H1 (cell line): Measurements from ENCODE around the gene TLR8. TPM values are rescaled to one million over a fixed set of nuclear protein-coding genes. Genes with fewer than 3 reads are reported as not detected.

ENCODE experiments used
- CTCF ChIA-PET: fragments of 300-600 bp; sonication (Branson Sonifier 250); formaldehyde crosslinking; loops from one replicate; lab custom pipeline; 2021; ENCODE audit not compliant: partially characterized antibody; lab: Charles Lee
- POLR2A ChIA-PET: fragments of 300-600 bp; sonication (Branson Sonifier 250); formaldehyde crosslinking; loops from one replicate; lab custom pipeline; 2021; ENCODE audit warnings: inconsistent platforms; ENCODE audit not compliant: partially characterized antibody; lab: Charles Lee
- DNase-seq, 2 experiments: peaks; one replicate each; pipeline versions ENCODE4 v3.0.0 to v3.0.0-alpha.2; 2010 to 2022; ENCODE audit warnings: low spot score in 2 of 2, low read depth in 1 of 2, mixed read lengths in 1 of 2
- FAIRE-seq: peaks from 2 replicates; lab custom pipeline; 2011; peaks lifted over from hg19 to GRCh38; lab: Jason Lieb, UNC
- H2AFZ ChIP-seq: 2 replicates; pipeline ENCODE4 v1.8.1; 2012; ENCODE audit warnings: low read length, inconsistent platforms
- H2AK5ac ChIP-seq: 2 replicates; pipeline ENCODE4 v1.6.1; 2013; ENCODE audit warnings: low read depth, low read length
- H2BK120ac ChIP-seq: replicated peaks from 2 replicates; pipeline ENCODE3; 2013; ENCODE audit warnings: low read depth, low read length, inconsistent platforms
- H2BK12ac ChIP-seq: 2 replicates; pipeline ENCODE4 v1.6.1; 2013; ENCODE audit warnings: low read depth, low read length
- H2BK15ac ChIP-seq: 2 replicates; pipeline ENCODE4 v1.6.1; 2013; ENCODE audit warnings: low read length
- H2BK20ac ChIP-seq: 2 replicates; pipeline ENCODE4 v1.6.1; 2013; ENCODE audit warnings: low read length
- H2BK5ac ChIP-seq: 2 replicates; pipeline ENCODE4 v1.6.1; 2013; ENCODE audit warnings: low read depth, low read length
- H3K14ac ChIP-seq: 2 replicates; pipeline ENCODE4 v1.6.1; 2013; ENCODE audit warnings: inconsistent platforms; ENCODE audit not compliant: insufficient read length
- H3K18ac ChIP-seq: 2 replicates; pipeline ENCODE4 v1.6.1; 2013; ENCODE audit warnings: low read length; ENCODE audit errors: extremely low read depth
- H3K23ac ChIP-seq: 2 replicates; pipeline ENCODE4 v1.6.1; 2013; ENCODE audit warnings: inconsistent platforms; ENCODE audit not compliant: insufficient read length
- H3K23me2 ChIP-seq: 2 replicates; pipeline ENCODE4 v1.6.1; 2013; ENCODE audit warnings: low read depth, low read length
- H3K27ac ChIP-seq: 2 replicates; pipeline ENCODE4 v1.6.1; 2011; ENCODE audit warnings: low read depth, low read length, inconsistent platforms
- H3K27me3 ChIP-seq, 4 experiments: replicated peaks in 1 of 4; 1 replicate in 1 of 4; 2 replicates in 3 of 4; pipeline versions ENCODE4 v1.6.1 to v1.8.1; 2011 to 2013; ENCODE audit warnings: low read length in 3 of 4, mild to moderate bottlenecking in 3 of 4, inconsistent platforms in 2 of 4, mixed read lengths in 2 of 4, moderate library complexity in 1 of 4; ENCODE audit not compliant: control insufficient read depth in 3 of 4, insufficient read depth in 3 of 4; ENCODE audit errors: extremely low read depth in 1 of 4
- H3K36me3 ChIP-seq, 4 experiments: 2 replicates each; pipeline versions ENCODE4 v1.6.1 to v1.8.1; 2011 to 2013; ENCODE audit warnings: mild to moderate bottlenecking in 4 of 4, low read length in 3 of 4, moderate library complexity in 2 of 4, control low read depth in 1 of 4, inconsistent platforms in 1 of 4; ENCODE audit not compliant: insufficient read depth in 4 of 4, control insufficient read depth in 2 of 4
- H3K4ac ChIP-seq: replicated peaks from 2 replicates; pipeline ENCODE3; 2013; ENCODE audit warnings: low read length, low read depth, mixed read lengths, inconsistent platforms; ENCODE audit not compliant: insufficient read length
- H3K4me1 ChIP-seq, 4 experiments: replicated peaks in 1 of 4; 1 replicate in 1 of 4; 2 replicates in 3 of 4; pipeline versions ENCODE4 v1.6.1 to v1.8.1; 2011 to 2013; ENCODE audit warnings: low read length in 3 of 4, inconsistent platforms in 2 of 4, mixed read lengths in 1 of 4; ENCODE audit not compliant: insufficient read depth in 4 of 4, control insufficient read depth in 3 of 4
- H3K4me2 ChIP-seq, 2 experiments: 2 replicates each; pipeline versions ENCODE4 v1.6.1 to v1.8.1; 2011 to 2013; ENCODE audit warnings: low read depth in 2 of 2, low read length in 2 of 2, control low read depth in 1 of 2, inconsistent platforms in 1 of 2, mild to moderate bottlenecking in 1 of 2; ENCODE audit not compliant: insufficient read depth in 1 of 2
- H3K4me3 ChIP-seq, 4 experiments: fragments of 200-600, 300-600 bp in 1 of 4; sonication (generic), shearing (Covaris generic), sonication (Bioruptor Twin) in 1 of 4; 2 replicates each; pipeline versions ENCODE4 v1.5.1 to v1.8.1; 2011 to 2016; ENCODE audit warnings: low read length in 4 of 4, low read depth in 3 of 4, control low read depth in 2 of 4, inconsistent platforms in 2 of 4, mild to moderate bottlenecking in 2 of 4, mixed read lengths in 1 of 4, moderate library complexity in 1 of 4; ENCODE audit not compliant: insufficient read depth in 2 of 4; ENCODE audit errors: extremely low read depth in 1 of 4
- H3K56ac ChIP-seq: replicated peaks from 2 replicates; pipeline ENCODE3; 2013; ENCODE audit warnings: low read depth, mild to moderate bottlenecking, mixed read lengths, low read length, inconsistent platforms; ENCODE audit not compliant: insufficient read length
- H3K79me1 ChIP-seq: 2 replicates; pipeline ENCODE4 v1.6.1; 2013; ENCODE audit warnings: low read depth, low read length, control low read depth
- H3K79me2 ChIP-seq, 2 experiments: 2 replicates each; pipeline versions ENCODE4 v1.6.1 to v1.8.1; 2012 to 2013; ENCODE audit warnings: low read length in 2 of 2, mild to moderate bottlenecking in 2 of 2, inconsistent platforms in 1 of 2; ENCODE audit not compliant: insufficient read depth in 2 of 2, control insufficient read depth in 1 of 2
- H3K9ac ChIP-seq, 4 experiments: replicated peaks in 1 of 4; 1 replicate in 1 of 4; 2 replicates in 3 of 4; pipeline versions ENCODE4 v1.6.1 to v1.8.1; 2011 to 2013; ENCODE audit warnings: low read depth in 3 of 4, low read length in 3 of 4, control low read depth in 2 of 4, mild to moderate bottlenecking in 2 of 4, moderate library complexity in 2 of 4, inconsistent platforms in 1 of 4; ENCODE audit errors: extremely low read depth in 1 of 4
- H3K9me3 ChIP-seq, 2 experiments: 2 replicates each; pipeline versions ENCODE4 v1.6.1 to v1.8.1; 2012 to 2013; ENCODE audit warnings: mild to moderate bottlenecking in 2 of 2, moderate library complexity in 2 of 2, control low read depth in 1 of 2, inconsistent platforms in 1 of 2, low read depth in 1 of 2, low read length in 1 of 2, mixed read lengths in 1 of 2; ENCODE audit not compliant: insufficient read depth in 2 of 2
- H4K20me1 ChIP-seq, 2 experiments: replicated peaks in 1 of 2; 2 replicates each; pipeline versions ENCODE3 to v1.8.1; 2011 to 2013; ENCODE audit warnings: inconsistent platforms in 2 of 2, low read length in 2 of 2, mild to moderate bottlenecking in 1 of 2; ENCODE audit not compliant: insufficient read depth in 2 of 2, control insufficient read depth in 1 of 2
- H4K5ac ChIP-seq: 2 replicates; pipeline ENCODE4 v1.6.1; 2013; ENCODE audit warnings: low read length, low read depth, mixed read lengths, inconsistent platforms; ENCODE audit not compliant: insufficient read length
- H4K8ac ChIP-seq: 2 replicates; pipeline ENCODE4 v1.8.0; 2013; ENCODE audit warnings: mild to moderate bottlenecking, moderate library complexity, low read length, inconsistent platforms; ENCODE audit not compliant: insufficient read depth; ENCODE audit errors: extremely low read depth
- H4K91ac ChIP-seq: replicated peaks from 2 replicates; pipeline ENCODE3; 2013; ENCODE audit warnings: low read length, mixed read lengths, inconsistent platforms; ENCODE audit not compliant: insufficient read length
- CHD1 ChIP-seq: IDR thresholded peaks from 2 replicates; pipeline ENCODE4 v1.6.1; 2012; ENCODE audit warnings: low read depth, low read length, improper control_type of control experiment
- WGBS, 2 experiments: shearing (Covaris generic) in 1 of 2; methylation state at CpG; one replicate each; pipeline versions ENCODE4 v1.1.6 to v1.1.7; 2013 to 2015; ENCODE audit warnings: low lambda C conversion rate in 2 of 2, mixed read lengths in 2 of 2, inconsistent platforms in 1 of 2, low coverage in 1 of 2, missing lambda C conversion rate in 1 of 2; ENCODE audit not compliant: insufficient replicate concordance in 2 of 2, insufficient coverage in 1 of 2, insufficient read length in 1 of 2; ENCODE audit errors: extremely low coverage in 1 of 2, missing lambda C conversion rate in 1 of 2; 5-methylcytosine and 5-hydroxymethylcytosine counted together
- polyA plus RNA-seq, 7 experiments: library from polyadenylated mRNA; depleted of rRNA in 3 of 7; stranded (reverse) in 5 of 7; unstranded in 2 of 7; fragments of >200 nt in 5 of 7; fragments of 200-250 nt in 2 of 7; gene quantifications; 1 replicate in 5 of 7; 2 replicates in 1 of 7; 4 replicates in 1 of 7; pipeline versions ENCODE4 v1.2.1 to v1.2.3, GENCODE V29; 2011 to 2013; ENCODE audit warnings: missing spikeins in 2 of 7, mixed read lengths in 2 of 7
- total RNA-seq: library from RNA; stranded (reverse); fragmentation: NEBNext Ultra II Directional; extraction: Animal tissue kit (Norgen Biotek cat#: 25700); gene quantifications from 2 replicates; pipeline ENCODE4 v1.2.1, GENCODE V29; 2021

TLR8 gene
- total and polyA plus RNA-seq, 2 of the 8 experiments (the other 6 are each of a cell fraction or from before 2014, with no cell fraction given), result not detected

- no peak overlapping the region for H3K23ac ChIP-seq
- H3K18ac ChIP-seq, result peak overlapping the region; percentile 48; the same call in 1 of the 2 replicates
- peaks cover 0 to 22% of the 10 kb centered on the region in 2 experiments; a peak in 3 of 4 replicates for H3K79me2 ChIP-seq
- H2AFZ ChIP-seq, result no peak overlapping the region
- no peaks in the 10 kb centered on the region for H3K23me2 ChIP-seq
- no peaks in the 10 kb centered on the region for H3K9me3 ChIP-seq
- POLR2A ChIA-PET, result interaction anchor here (0.8 kb wide), 1 partner anchor 14 kb away, joined by 3 read pairs; no protein-coding TSS in a partner anchor
- no peaks in the 10 kb centered on the region for H3K79me1 ChIP-seq
- no peaks in the 10 kb centered on the region for H3K27me3 ChIP-seq
- no peak overlapping the region for H4K8ac ChIP-seq
- H3K9ac ChIP-seq, result no peak overlapping the region
- H2BK15ac ChIP-seq, result no peak overlapping the region
- CTCF ChIA-PET, result interaction anchor here (0.6 to 2.9 kb wide), 4 partner anchors 19 to 85 kb away, joined by 3 to 9 read pairs (median 3); no protein-coding TSS in a partner anchor
- peak overlapping the region in 1 of 2 experiments; percentile 42; a peak in 1 of 4 replicates for H3K4me2 ChIP-seq
- H4K91ac ChIP-seq, result no peak overlapping the region
- no peak overlapping the region; the same call in 1 of the 2 replicates for H2BK12ac ChIP-seq
- WGBS, 2 experiments, result 78% methylated on average over 12 of the region's 12 CpGs; no CpG with 5 or more reads in 1 of the 2 experiments
- peaks cover 0 to 11% (median 4%) of the 10 kb centered on the region in 4 experiments; a peak in 2 of 8 replicates for H3K36me3 ChIP-seq
- H3K27ac ChIP-seq, result no peak overlapping the region
- H2BK120ac ChIP-seq, result peak overlapping the region; percentile 78
- no peak overlapping the region for H2BK20ac ChIP-seq
- H3K4me1 ChIP-seq, result peaks cover 0 to 3% (median 1%) of the 10 kb centered on the region in 4 experiments; a peak in 4 of 7 replicates
- H4K20me1 ChIP-seq, result no peaks in the 10 kb centered on the region
- no peak overlapping the region for H3K56ac ChIP-seq
- H4K5ac ChIP-seq, result peak overlapping the region; percentile 68
- H2AK5ac ChIP-seq, result no peak overlapping the region
- DNase-seq, result no peak
- no peak overlapping the region for H3K4me3 ChIP-seq
- no peak overlapping the region for H3K14ac ChIP-seq
- no peak for FAIRE-seq
- no peak overlapping the region for H2BK5ac ChIP-seq
- peak overlapping the region; percentile 69 for H3K4ac ChIP-seq
- no peak for TF ChIP-seq CHD1
Observed at GRCh38 chrX:12971282-12972003, 65.0 kb downstream of the TLR8 start.
